Neuron (in vitro differentiated cells): ENCODE measurements around the gene LBH.

ENCODE experiments used
- H2AFZ ChIP-seq: one replicate; pipeline ENCODE4 v1.6.1; 2013; ENCODE audit warnings: low read depth, mild to moderate bottlenecking, inconsistent platforms, low read length, moderate library complexity
- H3K27me3 ChIP-seq: one replicate; pipeline ENCODE4 v1.6.1; 2013; ENCODE audit warnings: low read length; ENCODE audit not compliant: insufficient read depth
- H3K36me3 ChIP-seq: one replicate; pipeline ENCODE4 v1.6.1; 2013; ENCODE audit warnings: low read length; ENCODE audit not compliant: insufficient read depth
- H3K4me1 ChIP-seq: one replicate; pipeline ENCODE4 v1.6.1; 2013; ENCODE audit warnings: low read length; ENCODE audit not compliant: insufficient read depth
- H3K4me3 ChIP-seq: 2 replicates; pipeline ENCODE4 v1.5.1; 2013; ENCODE audit warnings: mild to moderate bottlenecking, low read length, moderate library complexity
- H3K9me3 ChIP-seq: one replicate; pipeline ENCODE4 v1.6.1; 2013; ENCODE audit warnings: low read length

Gene LBH

DNA sequence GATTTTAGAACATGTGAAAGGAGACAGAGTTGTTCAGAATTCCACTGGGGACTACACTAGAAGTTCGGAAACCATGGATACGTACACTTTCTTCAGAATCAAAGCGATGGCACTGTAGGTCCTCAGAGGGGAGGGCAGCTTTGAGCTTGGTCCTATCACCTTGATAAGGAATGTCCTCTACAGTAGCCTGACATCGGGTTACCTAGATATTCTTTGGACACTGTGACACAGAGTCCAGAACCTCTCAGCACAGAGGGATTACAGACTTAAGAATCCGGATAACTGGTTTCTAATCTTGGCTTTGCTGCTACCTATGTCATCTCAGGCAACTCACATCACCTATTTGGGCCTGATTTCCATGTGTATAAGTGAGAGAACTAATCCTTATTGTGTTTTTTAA, 14.0 kb downstream of the LBH start:
- H2AFZ ChIP-seq, result no peak overlapping the region
- no peak overlapping the region for H3K4me3 ChIP-seq
- H3K36me3 ChIP-seq, result no peaks in the 10 kb centered on the region
- no peaks in the 10 kb centered on the region for H3K27me3 ChIP-seq
- no peaks in the 10 kb centered on the region for H3K4me1 ChIP-seq
- peaks cover 4% of the 10 kb centered on the region for H3K9me3 ChIP-seq

- H3K4me1 ChIP-seq, result no peaks in the 10 kb centered on the region
- peaks cover 4% of the 10 kb centered on the region for H3K9me3 ChIP-seq
- no peak overlapping the region for H2AFZ ChIP-seq
- H3K4me3 ChIP-seq, result no peak overlapping the region
- H3K36me3 ChIP-seq, result no peaks in the 10 kb centered on the region
- no peaks in the 10 kb centered on the region for H3K27me3 ChIP-seq
Observed at GRCh38 chr2:30248791-30249190, 17.5 kb downstream of the LBH start.

DNA sequence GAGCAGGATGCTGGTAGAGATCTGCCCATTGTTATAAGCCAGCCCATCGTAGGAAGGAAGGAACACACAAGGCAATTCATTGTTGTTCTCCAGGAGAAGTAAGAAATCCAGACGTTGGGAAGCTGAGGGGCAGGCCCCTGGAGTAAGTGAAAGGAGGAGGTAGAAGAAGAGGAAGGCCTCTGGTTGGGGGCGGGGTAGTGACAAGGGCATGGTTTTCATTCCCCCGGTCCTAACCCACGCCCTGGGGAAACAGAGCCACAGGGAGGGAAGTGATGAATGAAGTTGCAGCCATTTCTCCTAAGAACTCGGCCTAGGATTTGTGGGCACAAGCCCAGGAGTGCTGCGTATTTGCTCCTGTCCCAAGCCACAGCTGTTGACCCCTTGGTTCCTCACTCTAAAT, 18.0 kb downstream of the LBH start:
- Histone ChIP-seq H3K4me1 (no peaks in the 10 kb centered on the region), H3K27me3 (no peaks in the 10 kb centered on the region), H3K4me3 (no peak overlapping the region), H3K36me3 (no peaks in the 10 kb centered on the region), H3K9me3 (peaks cover 4% of the 10 kb centered on the region), H2AFZ (no peak overlapping the region)

GRCh38 chr2:30250421-30250820, 19.1 kb downstream of the LBH start:
- no peaks in the 10 kb centered on the region for H3K4me1 ChIP-seq
- H3K36me3 ChIP-seq, result no peaks in the 10 kb centered on the region

DNA sequence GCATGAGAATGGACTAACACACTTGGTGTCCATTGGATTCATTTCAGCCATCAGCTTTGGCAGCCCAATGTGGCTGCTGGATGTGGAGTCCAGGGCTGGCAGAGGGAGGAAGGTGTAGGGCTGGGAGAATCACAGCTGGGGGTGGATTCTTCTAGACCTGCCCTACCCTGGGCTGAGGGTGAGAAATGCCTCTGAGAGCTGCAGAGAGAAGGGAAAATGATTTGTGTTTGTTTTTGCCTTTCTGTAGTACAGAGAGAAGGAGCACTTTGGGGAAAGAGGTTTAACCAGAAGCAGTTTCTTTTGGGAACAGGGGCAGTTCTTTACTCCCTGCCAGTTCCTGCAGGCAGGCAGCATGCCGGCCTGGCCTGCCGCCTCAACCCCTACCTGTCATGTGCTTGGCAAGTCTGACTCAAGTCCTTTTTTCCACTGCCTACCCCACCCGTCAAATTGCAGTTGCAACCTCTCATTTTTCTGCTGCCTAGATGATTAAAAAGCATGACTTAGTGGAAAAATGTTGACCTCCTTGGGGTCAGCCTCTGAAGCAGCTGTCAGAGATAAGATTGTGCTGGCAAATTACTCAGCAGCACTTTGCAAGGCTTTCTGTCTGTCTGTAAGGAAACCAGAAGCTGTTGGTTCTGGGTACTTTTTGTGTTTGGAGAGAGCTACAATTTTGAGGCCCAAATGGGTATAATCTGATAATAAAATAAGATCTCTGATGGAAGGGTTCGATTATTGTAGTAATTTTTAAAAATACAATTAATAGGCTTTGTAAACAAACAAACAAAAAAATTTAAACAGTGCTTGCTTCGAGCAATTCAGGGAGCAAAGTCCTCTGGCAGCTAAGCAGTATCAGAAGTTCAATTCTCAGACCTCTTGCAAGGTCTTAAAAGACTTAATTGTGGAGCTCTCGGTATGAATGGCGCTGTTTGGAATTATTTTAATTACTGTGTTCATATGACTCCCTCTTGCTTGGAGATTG, 21.7 kb downstream of the LBH start:
- Histone ChIP-seq H3K36me3 (peaks cover under 1% of the 10 kb centered on the region), H3K9me3 (no peaks in the 10 kb centered on the region), H2AFZ (no peak overlapping the region), H3K4me3 (no peak overlapping the region), H3K27me3 (no peaks in the 10 kb centered on the region), H3K4me1 (no peaks in the 10 kb centered on the region)

More at GRCh38 chr2:30250421-30250820, 19.1 kb downstream of the LBH start:
- Histone ChIP-seq H2AFZ (no peak overlapping the region), H3K9me3 (peaks cover 4% of the 10 kb centered on the region), H3K4me3 (no peak overlapping the region), H3K27me3 (no peaks in the 10 kb centered on the region)

DNA sequence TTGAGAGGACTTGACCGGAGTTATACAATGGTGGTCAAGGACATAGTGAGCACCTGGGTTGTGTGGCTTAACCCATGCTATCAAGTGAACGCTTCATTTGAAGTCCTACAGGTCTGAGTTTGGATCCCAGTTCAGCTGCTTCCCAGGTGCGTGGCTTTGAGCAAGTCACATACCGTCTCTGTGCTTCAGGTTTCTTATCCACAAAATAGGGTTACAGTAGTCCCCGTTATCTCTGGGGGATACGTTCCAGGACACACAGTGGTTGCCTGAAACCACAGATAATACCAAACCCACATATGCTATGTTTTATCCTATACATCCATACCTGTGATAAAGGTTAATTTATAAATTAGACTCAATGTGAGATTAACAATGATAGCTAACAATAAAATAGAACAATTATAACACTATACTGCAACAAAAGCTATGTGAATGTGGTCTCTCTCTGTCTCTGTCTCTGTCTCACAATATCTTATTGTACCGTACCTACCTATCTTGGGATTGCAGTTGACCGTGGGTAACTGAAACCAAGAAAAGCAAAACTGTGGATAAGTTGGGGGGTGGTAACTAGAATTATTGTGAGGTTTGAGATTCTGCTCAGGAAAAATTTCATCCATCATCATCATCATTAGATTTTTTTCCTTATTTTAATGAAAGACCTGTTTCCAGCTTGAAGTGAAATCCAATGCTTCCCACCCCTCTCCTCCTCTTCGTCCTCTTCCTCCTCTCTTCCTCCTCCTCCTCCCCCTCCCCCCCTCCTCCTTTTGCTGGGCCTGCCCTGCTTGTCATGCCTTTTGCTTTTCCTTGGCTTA, 22.7 kb downstream of the LBH start:
- H3K4me3 ChIP-seq, result no peak overlapping the region
- no peak overlapping the region for H2AFZ ChIP-seq
- H3K27me3 ChIP-seq, result no peaks in the 10 kb centered on the region
- no peaks in the 10 kb centered on the region for H3K4me1 ChIP-seq
- H3K36me3 ChIP-seq, result peaks cover 8% of the 10 kb centered on the region
- no peaks in the 10 kb centered on the region for H3K9me3 ChIP-seq

DNA sequence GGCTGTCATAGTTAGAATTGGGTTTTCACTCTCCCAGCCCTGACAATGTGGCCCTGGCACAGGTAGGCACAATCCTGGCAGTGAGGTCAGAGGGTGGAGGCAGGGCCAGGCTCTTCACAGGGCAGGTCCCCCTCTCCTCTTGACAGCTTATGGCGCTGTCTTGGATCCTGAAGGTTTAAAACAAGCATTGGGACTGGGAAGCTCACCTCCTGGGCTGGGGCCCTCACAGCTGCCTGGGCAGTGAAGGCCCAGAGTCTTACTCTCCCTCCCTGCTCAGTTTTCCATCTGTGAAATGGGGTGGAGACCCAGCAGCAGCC, 23.3 kb downstream of the LBH start:
- Histone ChIP-seq H2AFZ (no peak overlapping the region), H3K9me3 (no peaks in the 10 kb centered on the region)

GRCh38 chr2:30255026-30255425, 23.7 kb downstream of the LBH start:
- Histone ChIP-seq H3K4me3 (no peak overlapping the region), H2AFZ (no peak overlapping the region), H3K4me1 (no peaks in the 10 kb centered on the region), H3K27me3 (no peaks in the 10 kb centered on the region), H3K36me3 (peaks cover 8% of the 10 kb centered on the region), H3K9me3 (no peaks in the 10 kb centered on the region)

More for the DNA sequence above, 23.3 kb downstream of the LBH start:
- peaks cover 8% of the 10 kb centered on the region for H3K36me3 ChIP-seq
- no peak overlapping the region for H3K4me3 ChIP-seq
- no peaks in the 10 kb centered on the region for H3K4me1 ChIP-seq
- H3K27me3 ChIP-seq, result no peaks in the 10 kb centered on the region

DNA sequence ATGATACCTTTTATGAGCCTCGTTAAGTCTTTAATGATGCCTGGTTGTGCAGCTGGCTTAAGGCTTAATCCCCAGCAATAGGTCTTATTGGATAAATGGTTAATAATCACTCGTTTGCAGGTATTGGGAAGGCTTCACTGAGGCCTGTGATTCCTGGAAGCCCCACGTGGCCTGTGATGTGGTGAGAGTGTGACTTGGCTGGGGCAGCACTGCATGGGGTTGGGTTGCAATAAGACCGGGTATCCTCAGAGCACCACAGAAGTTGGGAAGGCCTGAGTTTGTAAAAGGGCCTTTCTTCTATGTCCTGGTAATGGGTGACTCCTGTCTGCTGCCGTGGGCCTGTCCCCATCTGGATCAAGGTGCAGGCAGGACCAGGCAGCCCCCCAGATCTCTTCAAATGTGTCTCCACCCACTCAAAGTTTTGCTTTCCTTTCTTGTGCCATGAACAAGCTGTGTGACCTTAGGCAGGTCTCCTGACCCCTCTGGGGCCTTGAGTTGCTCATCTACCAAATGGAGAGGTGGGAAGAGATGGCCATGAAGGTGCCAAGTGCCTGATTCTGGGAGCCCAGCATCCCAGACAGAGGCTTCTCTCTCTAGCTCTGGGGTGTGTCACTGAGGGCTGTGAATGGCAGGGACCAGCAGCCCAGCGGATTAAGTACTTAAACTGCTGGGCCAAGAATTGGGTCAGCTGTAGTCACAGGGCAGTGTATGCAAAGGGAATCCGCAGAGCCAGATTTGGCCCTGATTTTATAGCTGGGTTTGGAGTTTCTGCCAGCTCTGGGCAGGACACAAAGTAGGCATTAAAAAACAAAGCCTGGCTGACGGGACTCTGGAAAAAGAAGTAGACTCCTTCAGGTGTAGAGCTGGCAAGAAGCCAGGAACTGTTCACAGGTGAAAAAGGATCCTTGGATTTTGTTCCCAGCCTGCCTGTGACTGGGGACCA, 24.4 kb downstream of the LBH start:
- Histone ChIP-seq H3K4me3 (no peak overlapping the region), H3K4me1 (no peaks in the 10 kb centered on the region), H3K36me3 (peaks cover 8% of the 10 kb centered on the region), H3K27me3 (no peaks in the 10 kb centered on the region), H2AFZ (no peak overlapping the region), H3K9me3 (no peaks in the 10 kb centered on the region)

DNA sequence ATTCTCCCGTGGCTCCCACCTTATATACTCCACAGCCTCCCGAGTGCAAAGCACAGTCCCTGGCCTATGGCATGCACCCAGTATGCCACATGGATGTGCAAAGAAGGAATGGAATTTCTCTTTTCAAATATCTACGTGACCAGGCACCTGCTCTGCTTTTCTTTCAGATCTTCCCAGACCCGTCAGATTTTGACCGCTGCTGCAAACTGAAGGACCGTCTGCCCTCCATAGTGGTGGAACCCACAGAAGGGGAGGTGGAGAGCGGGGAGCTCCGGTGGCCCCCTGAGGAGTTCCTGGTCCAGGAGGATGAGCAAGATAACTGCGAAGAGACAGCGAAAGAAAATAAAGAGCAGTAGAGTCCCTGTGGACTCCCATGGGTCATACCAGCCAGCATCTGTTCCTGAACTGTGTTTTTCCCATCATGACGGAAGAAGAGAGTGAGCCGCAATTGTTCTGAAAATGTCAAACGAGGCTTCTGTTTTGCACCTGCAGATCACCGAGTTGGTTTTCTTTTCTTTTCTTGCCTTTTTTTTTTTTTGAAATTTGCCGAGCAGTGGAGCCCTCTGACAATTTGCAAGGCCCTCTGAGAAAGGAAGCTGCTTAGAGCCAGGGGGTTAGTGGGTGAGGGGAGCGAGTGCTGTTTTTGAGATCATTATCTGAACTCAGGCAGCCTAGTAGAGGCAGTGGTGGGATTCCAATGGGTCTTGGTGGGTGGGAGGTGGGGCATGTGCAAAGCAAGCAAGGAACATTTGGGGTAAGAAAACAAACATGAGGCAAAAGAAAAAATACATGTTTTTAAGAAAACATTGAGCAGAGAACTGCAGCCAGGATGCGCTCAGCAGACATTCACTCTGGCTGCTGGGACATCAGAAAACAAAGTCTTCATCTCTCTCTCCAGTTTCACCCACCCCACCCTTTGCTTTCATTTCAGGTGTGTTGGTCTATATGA, 26.2 kb downstream of the LBH start:
- H3K4me3 ChIP-seq, result no peak overlapping the region
- H3K27me3 ChIP-seq, result no peaks in the 10 kb centered on the region
- no peaks in the 10 kb centered on the region for H3K9me3 ChIP-seq
- H3K36me3 ChIP-seq, result peaks cover 8% of the 10 kb centered on the region
- H2AFZ ChIP-seq, result no peak overlapping the region
- no peaks in the 10 kb centered on the region for H3K4me1 ChIP-seq

DNA sequence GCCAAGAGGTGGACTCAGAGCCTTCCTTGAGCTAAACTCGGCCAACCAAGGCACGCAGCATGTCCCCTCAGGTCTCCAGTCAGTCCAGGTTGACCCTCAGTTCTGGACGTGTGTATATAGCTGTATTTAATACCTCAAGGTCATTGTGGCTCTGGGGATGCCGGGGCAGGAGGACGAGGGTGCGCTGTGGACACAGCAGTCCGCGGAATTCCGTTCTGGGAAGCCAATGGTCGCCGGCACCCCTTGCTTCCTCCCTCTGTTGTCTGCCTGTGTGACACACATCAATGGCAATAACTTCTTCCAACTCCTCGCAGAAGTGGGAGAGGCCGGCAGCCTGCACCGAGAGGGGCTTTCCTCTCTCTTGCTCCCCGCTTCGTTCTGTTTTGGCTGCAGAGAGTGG, 27.7 kb downstream of the LBH start:
- no peak overlapping the region for H2AFZ ChIP-seq
- H3K4me1 ChIP-seq, result no peaks in the 10 kb centered on the region
- no peaks in the 10 kb centered on the region for H3K9me3 ChIP-seq
- H3K27me3 ChIP-seq, result no peaks in the 10 kb centered on the region
- H3K4me3 ChIP-seq, result no peak overlapping the region
- H3K36me3 ChIP-seq, result peaks cover 8% of the 10 kb centered on the region
